GM12878 (cell line): ENCODE data around the gene DHX38. TPM values are rescaled to one million over a fixed set of nuclear protein-coding genes. Genes with fewer than 3 reads are reported as not detected.

Experiments used
- ATF2 ChIP-seq: IDR thresholded peaks from 2 replicates; pipeline ENCODE4 v1.6.1; 2012; ENCODE audit warnings: low read length, inconsistent platforms
- DPF2 ChIP-seq: fragments of 450-650 bp; IDR thresholded peaks from 2 replicates; pipeline ENCODE4 v1.6.1; 2017; ENCODE audit warnings: mild to moderate bottlenecking
- EZH2 ChIP-seq: IDR thresholded peaks from 2 replicates; pipeline ENCODE4 v1.6.1; 2012; ENCODE audit warnings: low read depth, mild to moderate bottlenecking, control low read depth, inconsistent platforms, low read length, borderline replicate concordance; ENCODE audit not compliant: control insufficient read depth
- HDAC6 ChIP-seq: fragments of 200-600 bp; sonication (generic); IDR thresholded peaks from one replicate; pipeline ENCODE4 v1.8.0; 2017; ENCODE audit warnings: antibody characterized with exemption; ENCODE audit not compliant: unreplicated experiment
- KLF5 ChIP-seq: fragments of 450-650 bp; IDR thresholded peaks from 2 replicates; pipeline ENCODE4 v1.6.1; 2014; ENCODE audit warnings: mild to moderate bottlenecking; ENCODE audit not compliant: partially characterized antibody
- MEF2A ChIP-seq: IDR thresholded peaks from 2 replicates; pipeline ENCODE4 v1.6.1; 2011; ENCODE audit warnings: low read depth, mild to moderate bottlenecking, low read length, moderate library complexity; ENCODE audit not compliant: insufficient read depth
- NR2C1 ChIP-seq: fragments of 450-650 bp; IDR thresholded peaks from 2 replicates; pipeline ENCODE4 v1.6.1; 2017; ENCODE audit warnings: antibody characterized with exemption, mild to moderate bottlenecking, moderate library complexity
- RAD21 ChIP-seq: IDR thresholded peaks from 2 replicates; pipeline ENCODE4 v1.6.1; 2011; ENCODE audit warnings: mild to moderate bottlenecking, low read depth, low read length, moderate library complexity; ENCODE audit not compliant: insufficient read depth
- SRF ChIP-seq, 2 experiments: IDR thresholded peaks; 2 replicates each; pipeline ENCODE4 v1.6.1; 2011; ENCODE audit warnings: low read depth in 2 of 2, low read length in 2 of 2, mild to moderate bottlenecking in 1 of 2, moderate library complexity in 1 of 2
- TCF3 ChIP-seq: IDR thresholded peaks from 2 replicates; pipeline ENCODE4 v1.6.1; 2012; ENCODE audit warnings: low read depth, mild to moderate bottlenecking, low read length, borderline replicate concordance; ENCODE audit not compliant: insufficient read depth
- YY1 ChIP-seq: IDR thresholded peaks from 2 replicates; pipeline ENCODE4 v1.6.1; 2011; ENCODE audit warnings: low read depth, mild to moderate bottlenecking, low read length
- ZBTB11 ChIP-seq: fragments of 450-650 bp; formaldehyde crosslinking; IDR thresholded peaks from 2 replicates; pipeline ENCODE4 v1.5.0; 2022; ENCODE audit warnings: mild to moderate bottlenecking, missing genetic modification characterization
- ZBTB40 ChIP-seq: fragments of 450-650 bp; IDR thresholded peaks from 2 replicates; pipeline ENCODE4 v1.6.1; 2016; ENCODE audit warnings: mild to moderate bottlenecking, moderate library complexity, borderline replicate concordance
- ZNF592 ChIP-seq: fragments of 450-650 bp; IDR thresholded peaks from 2 replicates; pipeline ENCODE4 v1.6.1; 2017; ENCODE audit warnings: mild to moderate bottlenecking, moderate library complexity
- ZNF622 ChIP-seq: fragments of 450-650 bp; IDR thresholded peaks from 2 replicates; pipeline ENCODE4 v1.6.1; 2017; ENCODE audit warnings: mild to moderate bottlenecking, inconsistent platforms
- polyA plus RNA-seq, 11 experiments: library from polyadenylated mRNA; depleted of rRNA in 4 of 11; unstranded in 6 of 11; stranded (reverse) in 5 of 11; fragments of >200 nt; fragmentation: Nextera tagmentation in 4 of 11; fragmentation: Illumina TruSeq in 1 of 11; extraction: Ambion mirVana in 4 of 11; extraction: Trizol in 1 of 11; gene quantifications; 1 replicate in 1 of 11; 2 replicates in 10 of 11; pipeline versions ENCODE4 v1.2.1 to v1.2.3, GENCODE V29; 2011 to 2016; ENCODE audit warnings: inconsistent platforms in 2 of 11, missing spikeins in 2 of 11, low read depth in 1 of 11
- total RNA-seq, 4 experiments: library from RNA; depleted of rRNA in 3 of 4; stranded (reverse); fragments of >200 nt in 3 of 4; fragmentation: Illumina TruSeq in 1 of 4; extraction: Trizol in 1 of 4; gene quantifications; 2 replicates each; pipeline versions ENCODE4 v1.2.1 to v1.2.3, GENCODE V29; 2013 to 2021

Gene DHX38
- total and polyA plus RNA-seq, 10 of the 15 experiments (the other 5 are each of a cell fraction or from before 2014, with no cell fraction given) = 2.1 to 67.8 (median 43.2) TPM

GRCh38 chr16:72093448-72094265, at the start of gene DHX38, which contains the start of gene TXNL4B (continued):
- TF ChIP-seq SRF (IDR thresholded peaks at IDR 0.05; ENCODE audit: low read depth in 2 of 2, low read length in 2 of 2) (no peak), DPF2 (0 out of 2 replicates have a peak, but pooled peaks have one; percentile 16), ZNF622 (no peak), HDAC6 (no peak), NR2C1 (peak; percentile 85), KLF5 (peak; percentile 35), ZBTB11 (no peak; the same call in 1 of the 2 replicates), TCF3 (no peak), ATF2 (no peak), EZH2 (no peak), YY1 (peak; percentile 97), ZNF592 (no peak), MEF2A (0 out of 2 replicates have a peak, but pooled peaks have one; percentile 14), ZBTB40 (peak; percentile 98), RAD21 (no peak)
